ENCODE measurements around the gene UBD.

DNA sequence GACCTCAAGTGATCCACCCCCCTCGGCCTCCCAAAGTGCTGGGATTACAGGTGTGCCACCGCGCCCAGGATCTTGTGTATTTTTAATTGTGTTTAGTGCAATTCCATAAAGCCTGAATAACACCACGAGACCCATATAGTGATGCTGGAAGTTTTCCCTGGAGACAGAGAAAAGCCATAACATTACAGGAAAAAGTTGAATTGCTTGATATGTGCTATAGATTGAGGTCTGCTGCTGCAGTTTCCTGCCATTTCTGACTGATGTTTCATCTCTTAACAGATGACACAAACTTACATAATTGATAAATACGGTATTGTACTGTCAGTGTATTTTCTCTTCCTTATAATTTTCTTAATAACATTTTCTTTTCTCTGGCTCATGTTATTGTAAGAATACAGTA, 7.3 kb upstream of the UBD start:
- TF ChIP-seq, protein P1, sequence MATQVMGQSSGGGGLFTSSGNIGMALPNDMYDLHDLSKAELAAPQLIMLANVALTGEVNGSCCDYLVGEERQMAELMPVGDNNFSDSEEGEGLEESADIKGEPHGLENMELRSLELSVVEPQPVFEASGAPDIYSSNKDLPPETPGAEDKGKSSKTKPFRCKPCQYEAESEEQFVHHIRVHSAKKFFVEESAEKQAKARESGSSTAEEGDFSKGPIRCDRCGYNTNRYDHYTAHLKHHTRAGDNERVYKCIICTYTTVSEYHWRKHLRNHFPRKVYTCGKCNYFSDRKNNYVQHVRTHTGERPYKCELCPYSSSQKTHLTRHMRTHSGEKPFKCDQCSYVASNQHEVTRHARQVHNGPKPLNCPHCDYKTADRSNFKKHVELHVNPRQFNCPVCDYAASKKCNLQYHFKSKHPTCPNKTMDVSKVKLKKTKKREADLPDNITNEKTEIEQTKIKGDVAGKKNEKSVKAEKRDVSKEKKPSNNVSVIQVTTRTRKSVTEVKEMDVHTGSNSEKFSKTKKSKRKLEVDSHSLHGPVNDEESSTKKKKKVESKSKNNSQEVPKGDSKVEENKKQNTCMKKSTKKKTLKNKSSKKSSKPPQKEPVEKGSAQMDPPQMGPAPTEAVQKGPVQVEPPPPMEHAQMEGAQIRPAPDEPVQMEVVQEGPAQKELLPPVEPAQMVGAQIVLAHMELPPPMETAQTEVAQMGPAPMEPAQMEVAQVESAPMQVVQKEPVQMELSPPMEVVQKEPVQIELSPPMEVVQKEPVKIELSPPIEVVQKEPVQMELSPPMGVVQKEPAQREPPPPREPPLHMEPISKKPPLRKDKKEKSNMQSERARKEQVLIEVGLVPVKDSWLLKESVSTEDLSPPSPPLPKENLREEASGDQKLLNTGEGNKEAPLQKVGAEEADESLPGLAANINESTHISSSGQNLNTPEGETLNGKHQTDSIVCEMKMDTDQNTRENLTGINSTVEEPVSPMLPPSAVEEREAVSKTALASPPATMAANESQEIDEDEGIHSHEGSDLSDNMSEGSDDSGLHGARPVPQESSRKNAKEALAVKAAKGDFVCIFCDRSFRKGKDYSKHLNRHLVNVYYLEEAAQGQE (IDR thresholded peaks at IDR 0.05), result no peak
- TF ChIP-seq CHD2 (IDR thresholded peaks at IDR 0.05; ENCODE audit: low read length, partially characterized antibody), result no peak

Measured in A549 (cell line).